ENCODE measurements around the gene OR6C70. TPM values are rescaled to one million over a fixed set of nuclear protein-coding genes. Genes with fewer than 3 reads are reported as not detected.

OR6C70 gene
- not detected for total RNA-seq

GRCh38 chr12:55470088-55470829 is at the start of gene OR6C70:
TSS of gene OR6C70 (minus strand) at chr12:55470138. CDS start at chr12:55470138, 0 bp downstream.

GRCh38 chr12:55492078-55492477 is 22.1 kb upstream of the OR6C70 start, which contains the start of gene OR6C68:
TSS of gene OR6C68 (plus strand) at chr12:55492378. CDS start at chr12:55492378, 0 bp downstream.

GRCh38 chr12:55443776-55444175 is 26.2 kb downstream of the OR6C70 start, which contains the start of gene OR6C2:
TSS of gene OR6C2 (plus strand) at chr12:55444076. CDS start at chr12:55452214, 8,138 bp downstream.

GRCh38 chr12:55425954-55426353 is 44.0 kb downstream of the OR6C70 start, which contains the start of gene OR6C76:
TSS of gene OR6C76 (plus strand) at chr12:55426254. CDS start at chr12:55426254, 0 bp downstream.

Other genes starting within 250 kb of the OR6C70 start
- gene OR10A7, start 249.1 kb downstream of the OR6C70 start, total RNA-seq: not detected
- gene OR6C74, start 225.5 kb downstream of the OR6C70 start, total RNA-seq: not detected
- gene OR6C6, start 173.6 kb downstream of the OR6C70 start, total RNA-seq: not detected
- not detected for gene OR6C1, start 155.8 kb downstream of the OR6C70 start, total RNA-seq
- not detected for gene OR6C3, start 139.4 kb downstream of the OR6C70 start, total RNA-seq
- gene OR6C75, start 107.2 kb downstream of the OR6C70 start, total RNA-seq: not detected
- gene OR6C65, start 69.6 kb downstream of the OR6C70 start, total RNA-seq: not detected
- gene OR6C76, start 43.9 kb downstream of the OR6C70 start, total RNA-seq: not detected
- gene OR6C2, start 26.1 kb downstream of the OR6C70 start, total RNA-seq: not detected
- not detected for gene OR6C68, start 22.2 kb upstream of the OR6C70 start, total RNA-seq
- gene OR6C4, start 79.5 kb upstream of the OR6C70 start, total RNA-seq: not detected
- not detected for gene OR2AP1, start 102.3 kb upstream of the OR6C70 start, total RNA-seq
- not detected for gene OR10P1, start 166.8 kb upstream of the OR6C70 start, total RNA-seq
- 14.5 TPM for gene ITGA7, start 237.8 kb upstream of the OR6C70 start, total RNA-seq
- gene BLOC1S1, start 245.9 kb upstream of the OR6C70 start, total RNA-seq: 27.7 TPM

All from diencephalon (tissue), 1 donor.